GM23338 (cell line): ENCODE data around the gene CPSF2.

ENCODE experiments used
- CREB1 ChIP-seq: fragments of 250-450 bp; sonication (Bioruptor Pico); IDR thresholded peaks from 2 replicates; pipeline ENCODE4 v1.5.0; 2020; ENCODE audit warnings: low read depth, mild to moderate bottlenecking, moderate library complexity
- CTCF ChIP-seq, 2 experiments: fragments of 200-600 bp in 1 of 2; sonication (generic) in 1 of 2; conservative IDR thresholded peaks; 2 replicates each; pipeline versions ENCODE4 v1.5.1 to v1.6.1; 2016 to 2017; ENCODE audit warnings: antibody characterized with exemption in 2 of 2, low read depth in 2 of 2, mild to moderate bottlenecking in 2 of 2, moderate library complexity in 1 of 2
- ETS1 ChIP-seq: IDR thresholded peaks from 2 replicates; pipeline ENCODE4 v1.6.1; 2016; ENCODE audit warnings: antibody characterized with exemption
- EZH2 ChIP-seq: fragments of 200-600 bp; sonication (generic); IDR thresholded peaks from one replicate; pipeline ENCODE4 v1.8.0; 2017; ENCODE audit warnings: antibody characterized with exemption, mild to moderate bottlenecking, low read depth; ENCODE audit not compliant: unreplicated experiment
- EZH2phosphoT487 ChIP-seq: fragments of 200-600 bp; sonication (generic); IDR thresholded peaks from one replicate; pipeline ENCODE4 v1.8.1; 2018; ENCODE audit warnings: antibody characterized with exemption; ENCODE audit not compliant: unreplicated experiment
- POLR2AphosphoS5 ChIP-seq: IDR thresholded peaks from 2 replicates; pipeline ENCODE4 v1.6.1; 2016; ENCODE audit warnings: antibody characterized with exemption, low read depth
- REST ChIP-seq: IDR thresholded peaks from one replicate; pipeline ENCODE4 v1.6.1; 2018; ENCODE audit warnings: antibody characterized with exemption; ENCODE audit not compliant: unreplicated experiment
- STAT1 ChIP-seq: IDR thresholded peaks from one replicate; pipeline ENCODE4 v1.6.1; 2016; ENCODE audit warnings: antibody characterized with exemption; ENCODE audit not compliant: unreplicated experiment
- ZNF331 ChIP-seq: fragments of 250-450 bp; sonication (Bioruptor Pico); IDR thresholded peaks from 2 replicates; pipeline ENCODE4 v1.5.0; 2020; ENCODE audit warnings: low read depth, mild to moderate bottlenecking, moderate library complexity
- ZNF462 ChIP-seq: fragments of 250-450 bp; sonication (Bioruptor Pico); IDR thresholded peaks from 2 replicates; pipeline ENCODE4 v1.5.0; 2020; ENCODE audit warnings: mild to moderate bottlenecking, moderate library complexity

GRCh38 chr14:92176476-92176875 lies 54.7 kb downstream of the CPSF2 start:
- no peak for TF ChIP-seq CTCF (conservative IDR thresholded peaks at IDR 0.05; ENCODE audit: low read depth in 2 of 2)
- no peak for TF ChIP-seq POLR2AphosphoS5
- no peak for TF ChIP-seq EZH2
- no peak for TF ChIP-seq CREB1
- TF ChIP-seq ETS1, result no peak
- TF ChIP-seq EZH2phosphoT487, result no peak
- TF ChIP-seq REST, result no peak
- TF ChIP-seq ZNF331 (CRISPR knock-in tag), result no peak
- TF ChIP-seq ZNF462 (CRISPR knock-in tag), result no peak
- no peak for TF ChIP-seq STAT1
